H1 (cell line): ENCODE results near the gene KCNA10. TPM values are rescaled to one million over a fixed set of nuclear protein-coding genes. Genes with fewer than 3 reads are reported as not detected.

ENCODE experiments used
- CHD7 ChIP-seq: fragments of 300-600 bp; sonication (generic); IDR thresholded peaks from 2 replicates; pipeline ENCODE4 v1.7.1; 2012; ENCODE audit warnings: low read length, moderate library complexity, mild to moderate bottlenecking, inconsistent platforms; ENCODE audit not compliant: insufficient replicate concordance
- CREB1 ChIP-seq: IDR thresholded peaks from 2 replicates; pipeline ENCODE4 v1.6.1; 2012; ENCODE audit warnings: inconsistent platforms
- JUN ChIP-seq: IDR thresholded peaks from 2 replicates; pipeline ENCODE4 v1.6.1; 2011; ENCODE audit warnings: low read depth, mild to moderate bottlenecking, improper control_type of control experiment, low read length
- JUND ChIP-seq: IDR thresholded peaks from 2 replicates; pipeline ENCODE4 v1.6.1; 2011; ENCODE audit warnings: mild to moderate bottlenecking, improper control_type of control experiment, low read length
- PHF8 ChIP-seq: fragments of 200-600 bp; sonication (generic); conservative IDR thresholded peaks from 2 replicates; pipeline ENCODE4 v1.7.1; 2012; ENCODE audit warnings: low read depth, mild to moderate bottlenecking, inconsistent platforms, low read length, moderate library complexity
- TBP ChIP-seq: IDR thresholded peaks from 2 replicates; pipeline ENCODE4 v1.6.1; 2011; ENCODE audit warnings: low read depth, low read length, improper control_type of control experiment
- polyA plus RNA-seq, 7 experiments: library from polyadenylated mRNA; depleted of rRNA in 3 of 7; stranded (reverse) in 5 of 7; unstranded in 2 of 7; fragments of >200 nt in 5 of 7; fragments of 200-250 nt in 2 of 7; gene quantifications; 1 replicate in 5 of 7; 2 replicates in 1 of 7; 4 replicates in 1 of 7; pipeline versions ENCODE4 v1.2.1 to v1.2.3, GENCODE V29; 2011 to 2013; ENCODE audit warnings: missing spikeins in 2 of 7, mixed read lengths in 2 of 7
- total RNA-seq: library from RNA; stranded (reverse); fragmentation: NEBNext Ultra II Directional; extraction: Animal tissue kit (Norgen Biotek cat#: 25700); gene quantifications from 2 replicates; pipeline ENCODE4 v1.2.1, GENCODE V29; 2021

The KCNA10 gene
- total and polyA plus RNA-seq, 2 of the 8 experiments (the other 6 are each of a cell fraction or from before 2014, with no cell fraction given): not detected

- no peak for TF ChIP-seq CHD7
- no peak for TF ChIP-seq PHF8
- no peak for TF ChIP-seq JUND
- no peak for TF ChIP-seq TBP
- no peak for TF ChIP-seq CREB1
- no peak for TF ChIP-seq JUN
- TF ChIP-seq, all 59 proteins: peak for 0
Measured at GRCh38 chr1:110487726-110488125, 31.2 kb downstream of the KCNA10 start (continued).
